HG03378 (cell line): ENCODE results near the gene PPP1R1C.
"Not testable (repeated sequence)": the region's sequence is repeated elsewhere in the genome, so short reads cannot be mapped to it uniquely, and the experiment has no call there.

Source experiments
- ATAC-seq: cut with Tn5 transposase; IDR thresholded peaks from one replicate; pipeline ENCODE4 v1.9.1; 2021; ENCODE audit warnings: mild to moderate bottlenecking, moderate library complexity; ENCODE audit not compliant: unreplicated experiment

PPP1R1C gene

DNA sequence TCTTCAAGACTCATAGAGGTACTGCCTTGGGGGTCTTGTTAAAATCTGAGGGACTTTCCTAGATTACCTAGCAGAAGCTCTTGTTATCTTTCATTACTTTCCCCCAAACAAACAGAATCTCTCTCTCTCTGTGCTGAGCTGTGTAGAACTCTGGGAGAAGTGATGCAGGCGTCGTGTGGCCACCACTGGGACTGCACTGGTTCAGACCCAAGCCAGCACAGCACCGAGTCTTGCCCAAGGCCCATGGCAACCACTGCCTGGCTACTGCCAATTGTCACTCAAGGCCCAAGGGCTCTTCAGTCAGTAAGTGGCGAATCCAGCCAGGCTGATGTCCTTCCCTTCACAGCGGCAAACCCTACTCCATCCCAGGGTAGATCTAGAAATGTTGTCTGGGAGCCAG lies 28.6 kb downstream of the PPP1R1C start:
- ATAC-seq, result no peak

DNA sequence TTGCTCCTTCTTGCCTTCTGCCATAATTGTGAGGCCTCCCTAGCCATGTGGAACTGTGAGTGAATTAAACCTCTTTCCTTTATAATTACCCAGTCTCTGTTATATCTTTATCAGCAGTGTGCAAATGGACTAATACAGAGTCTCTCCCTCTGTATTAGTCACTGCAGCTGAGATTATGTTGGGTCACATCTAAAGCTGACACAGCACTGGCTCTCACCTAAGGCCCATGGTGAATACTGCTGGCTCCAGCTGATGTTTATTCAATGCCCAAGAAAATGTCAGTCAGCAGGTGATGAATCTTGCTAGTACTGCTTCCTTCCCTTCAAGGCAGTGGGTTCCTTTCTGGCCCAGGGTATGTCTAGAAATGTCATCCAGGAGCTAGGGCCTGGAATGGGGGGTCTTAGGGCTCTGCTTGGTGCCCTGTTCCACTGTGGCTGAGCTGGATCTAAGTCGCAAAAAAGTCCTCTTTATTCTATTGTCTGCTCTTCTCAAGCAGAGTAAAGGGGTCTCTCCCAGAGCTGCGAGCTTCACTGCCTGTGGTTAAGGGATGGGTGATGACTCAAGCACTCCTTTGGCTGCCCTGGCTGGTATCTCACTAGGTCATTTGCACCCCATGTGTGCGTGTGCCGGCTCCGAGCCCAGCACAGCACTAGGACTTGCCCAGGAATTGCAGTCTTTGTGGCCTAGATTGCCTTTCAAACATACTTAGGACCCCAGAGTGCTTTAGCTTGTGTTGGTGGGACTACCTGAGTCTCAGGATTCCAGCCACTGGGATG lies 29.9 kb downstream of the PPP1R1C start:
- no peak for ATAC-seq

DNA sequence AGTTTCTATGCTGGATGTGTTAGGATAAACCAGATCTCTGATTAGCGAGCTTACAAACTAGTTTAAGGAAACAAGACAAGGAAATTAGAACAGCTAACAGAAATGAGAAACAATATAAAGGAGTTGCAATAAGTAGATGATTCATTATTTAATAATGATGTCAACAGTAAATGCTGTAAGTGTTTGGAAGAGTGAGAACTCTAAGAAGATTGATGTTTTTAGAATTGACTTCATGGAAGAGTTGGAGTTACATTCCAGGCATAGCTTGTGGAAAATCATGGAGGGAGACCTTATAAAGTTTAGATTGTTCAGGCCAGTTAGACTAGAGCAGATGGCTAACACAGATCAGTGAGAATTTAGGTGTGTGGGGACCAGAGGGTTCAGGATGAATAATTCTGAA lies 32.6 kb downstream of the PPP1R1C start:
- no peak for ATAC-seq

DNA sequence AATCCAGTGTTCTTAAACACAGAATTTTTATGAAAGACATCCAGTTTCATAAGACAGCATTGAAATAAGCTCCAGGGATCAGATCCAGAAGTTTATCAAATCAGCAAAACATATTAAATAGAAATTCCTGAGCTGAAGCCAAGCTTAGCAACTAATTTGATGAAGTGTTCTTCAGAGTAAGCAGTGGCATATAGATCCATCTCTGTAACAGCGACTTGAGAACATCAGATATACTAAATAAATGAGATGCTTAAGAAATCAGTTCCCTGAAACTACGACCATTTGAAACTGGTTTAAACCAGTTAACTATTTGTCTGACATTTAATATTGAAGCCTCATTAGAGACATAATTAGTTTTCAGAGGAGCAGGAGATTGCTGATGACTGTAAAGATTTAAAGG lies 34.1 kb downstream of the PPP1R1C start:
- ATAC-seq, result no peak

DNA sequence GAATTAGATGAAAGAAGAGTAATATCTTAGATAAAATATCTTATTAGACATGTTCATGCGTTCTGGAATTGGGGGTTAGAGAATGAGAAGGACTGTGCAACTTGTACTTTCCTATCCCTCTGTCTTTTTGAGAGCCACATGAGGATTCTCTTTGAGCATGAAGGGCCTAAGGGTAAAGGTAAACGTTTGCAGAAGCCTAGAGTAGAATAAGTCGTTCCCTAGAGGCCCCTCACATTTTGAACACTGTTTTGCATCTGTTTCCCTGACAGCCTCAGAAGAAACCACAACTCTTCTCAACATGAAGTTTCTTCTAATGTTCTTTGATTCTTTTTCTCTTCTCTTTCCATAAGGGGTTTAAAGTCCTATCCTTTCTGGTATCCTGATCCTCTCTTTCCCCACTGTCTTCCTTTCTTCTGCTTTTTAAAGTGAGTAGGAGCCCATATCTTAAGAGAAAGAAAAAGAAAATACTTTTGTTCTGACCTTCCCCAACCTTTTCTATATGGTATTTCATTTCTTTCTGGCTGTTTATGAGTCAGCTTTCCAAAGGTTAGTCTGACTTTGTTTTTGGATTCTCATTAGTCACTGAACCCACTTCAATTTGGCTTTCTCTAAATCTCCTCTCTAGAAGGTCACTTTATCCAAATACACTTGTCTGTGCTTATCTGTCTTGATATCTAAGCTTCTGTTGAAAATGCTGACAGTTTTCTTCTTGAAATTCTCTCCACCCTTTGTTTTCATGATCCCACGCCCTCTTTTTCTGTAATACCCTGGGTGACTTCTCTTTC lies 34.8 kb downstream of the PPP1R1C start:
- no peak for ATAC-seq

DNA sequence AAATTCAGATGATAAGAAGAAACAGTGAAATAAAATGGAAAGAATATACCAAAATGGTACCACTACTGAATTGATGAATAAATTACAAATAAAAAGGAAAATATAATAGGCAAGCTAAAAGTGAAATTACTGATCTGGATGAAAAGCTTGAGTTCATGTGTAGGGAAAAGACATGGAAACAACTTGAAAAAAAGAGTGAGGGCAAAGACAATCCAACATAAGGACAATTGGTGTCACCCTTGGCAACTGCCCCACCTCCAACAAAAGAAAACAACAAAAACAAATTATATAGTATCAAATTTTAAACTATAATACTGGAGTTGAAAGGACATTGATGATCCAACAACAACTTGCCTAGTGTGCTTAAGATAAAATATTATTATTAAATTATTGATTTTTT lies 37.6 kb downstream of the PPP1R1C start:
- ATAC-seq, result no peak

DNA sequence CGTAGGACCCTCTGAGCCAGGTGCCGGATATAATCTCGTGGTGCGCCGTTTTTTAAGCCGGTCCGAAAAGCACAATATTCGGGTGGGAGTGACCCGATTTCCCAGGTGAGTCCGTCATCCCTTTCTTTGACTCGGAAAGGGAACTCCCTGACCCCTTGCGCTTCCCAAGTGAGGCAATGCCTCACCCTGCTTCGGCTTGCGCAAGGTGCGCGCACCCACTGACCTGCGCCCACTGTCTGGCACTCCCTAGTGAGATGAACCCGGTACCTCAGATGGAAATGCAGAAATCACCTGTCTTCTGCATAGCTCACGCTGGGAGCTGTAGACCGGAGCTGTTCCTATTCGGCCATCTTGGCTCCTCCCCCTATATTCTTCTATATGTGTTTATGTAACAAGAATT lies 45.2 kb downstream of the PPP1R1C start:
- ATAC-seq, result not testable (repeated sequence)

DNA sequence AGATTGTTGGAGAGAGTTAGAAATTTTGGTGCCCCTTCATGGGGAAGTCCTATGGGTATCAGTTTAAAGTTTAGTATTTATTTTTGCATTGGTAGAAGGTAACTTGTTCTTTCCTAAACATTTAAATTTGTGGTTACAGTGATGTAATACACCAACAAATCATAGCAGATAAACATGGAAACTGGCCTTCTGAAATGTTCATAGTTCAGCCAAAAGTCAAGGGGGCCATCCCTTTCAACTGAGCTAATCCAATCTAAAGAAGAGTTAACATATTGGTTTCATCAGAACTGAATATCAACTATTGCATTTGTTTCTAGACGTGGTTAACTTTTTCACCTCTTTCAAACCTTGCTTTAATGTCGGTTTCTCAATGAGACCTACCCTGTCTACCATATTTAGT lies 46.3 kb downstream of the PPP1R1C start:
- no peak for ATAC-seq

DNA sequence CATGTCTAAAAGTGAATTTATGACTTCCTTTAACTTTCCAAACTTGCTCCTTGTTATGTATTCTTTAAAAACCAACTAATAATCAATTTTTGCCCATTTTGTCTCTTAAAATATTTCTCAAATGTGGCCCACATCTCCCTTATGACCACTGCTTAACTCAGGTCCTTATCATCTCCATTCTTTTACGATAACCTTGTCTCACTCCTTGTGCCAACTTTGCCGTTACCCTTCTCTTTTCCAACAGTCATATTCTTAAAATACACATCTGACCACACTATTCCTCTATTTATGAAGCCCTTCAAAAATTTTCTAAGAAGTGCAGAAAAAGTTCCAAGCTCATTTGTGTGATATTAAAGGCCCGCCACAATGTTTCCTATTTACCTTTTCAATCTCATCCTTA lies 47.8 kb downstream of the PPP1R1C start:
- no peak for ATAC-seq

DNA sequence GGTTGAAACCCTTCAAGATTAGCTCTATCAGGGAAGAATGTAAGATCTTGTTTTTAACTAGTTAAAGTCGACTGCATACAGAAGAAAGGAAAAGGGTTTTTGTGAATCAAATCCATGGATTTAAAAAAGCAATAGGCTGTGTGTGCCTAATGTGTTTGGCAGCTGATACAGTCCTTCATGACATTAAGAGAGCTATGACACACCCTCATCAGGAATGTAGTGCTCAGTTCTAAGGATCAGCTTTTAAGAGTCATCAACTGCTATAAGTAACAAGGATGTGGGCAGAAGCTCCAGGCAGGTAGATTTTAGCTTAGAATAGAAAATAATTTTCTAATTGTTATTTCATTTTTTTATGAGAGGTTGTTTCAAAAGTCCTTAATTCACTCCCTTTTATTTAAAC lies 52.9 kb downstream of the PPP1R1C start:
- no peak for ATAC-seq

DNA sequence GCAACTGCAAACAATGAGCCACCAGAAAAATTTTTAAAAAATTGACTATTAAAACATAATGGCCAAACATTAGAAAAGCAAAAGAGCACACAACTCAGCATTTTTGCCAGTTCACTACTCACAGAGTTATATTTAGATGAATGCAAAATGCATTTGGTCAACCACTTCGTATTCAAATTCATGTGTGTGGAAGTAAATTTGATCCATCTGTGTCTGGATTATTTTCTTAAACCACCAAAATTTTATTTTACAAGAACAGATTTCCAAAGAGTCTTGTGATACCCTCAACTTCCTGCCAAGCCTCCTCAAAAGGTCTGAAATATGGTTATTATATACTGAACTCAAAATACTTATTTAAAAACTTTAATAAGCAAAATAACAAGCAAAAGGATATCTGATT lies 57.4 kb downstream of the PPP1R1C start:
- no peak for ATAC-seq

DNA sequence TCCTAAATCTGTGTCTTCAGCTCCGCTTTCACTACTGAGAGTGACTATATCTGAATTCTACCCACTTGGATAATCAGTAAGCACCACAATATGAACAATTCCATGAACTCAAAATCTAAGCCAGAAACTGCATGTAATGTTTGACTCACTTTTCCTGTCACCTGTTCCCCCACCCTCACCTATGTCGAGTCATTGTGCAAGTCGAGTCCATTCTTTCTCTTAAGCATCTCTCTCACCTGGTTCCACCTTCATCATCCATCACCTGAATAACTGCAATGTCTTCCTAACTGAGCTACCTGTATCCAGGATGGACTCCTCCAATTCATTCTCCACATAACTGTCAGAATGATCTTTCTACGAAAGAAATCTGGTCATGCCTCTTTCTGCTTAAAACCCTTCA lies 58.2 kb downstream of the PPP1R1C start:
- no peak for ATAC-seq

DNA sequence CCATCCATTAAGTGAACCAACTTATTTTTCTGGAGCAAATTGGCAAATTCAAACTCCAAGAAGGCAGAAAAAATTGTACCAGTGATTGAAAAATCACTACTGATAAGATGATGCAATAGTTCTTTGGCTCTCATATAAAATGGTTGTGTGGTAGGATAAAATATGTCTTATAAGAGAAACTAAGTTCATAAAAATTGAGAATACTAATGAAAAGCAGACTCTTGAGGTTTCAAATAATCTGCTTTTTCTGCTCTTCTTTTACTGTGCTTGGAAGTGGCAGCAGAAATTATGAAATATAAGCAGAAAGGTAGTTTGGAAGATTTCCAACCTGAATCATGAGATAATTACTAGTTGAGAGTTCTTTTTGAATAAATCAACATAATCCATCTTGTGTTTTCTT lies 61.9 kb downstream of the PPP1R1C start:
- no peak for ATAC-seq

DNA sequence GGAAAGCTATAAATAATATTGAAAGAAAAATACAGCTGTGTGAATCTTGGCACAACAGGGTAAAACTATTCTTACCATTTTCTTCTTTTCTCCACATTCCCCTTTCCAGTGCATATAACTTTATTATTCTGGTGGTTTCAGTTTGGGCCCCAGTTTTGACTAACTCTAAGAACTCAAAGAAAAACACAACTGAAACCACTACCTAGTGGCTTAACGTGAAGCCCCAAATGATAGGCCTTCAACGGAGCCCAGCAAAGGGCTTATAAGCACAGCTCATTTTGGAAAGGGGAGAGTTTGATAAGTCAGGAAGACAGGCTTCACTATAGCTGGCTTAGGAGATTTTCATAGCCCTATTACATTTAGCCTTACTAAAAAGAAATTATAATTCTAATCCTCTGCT lies 62.4 kb downstream of the PPP1R1C start:
- ATAC-seq, result no peak

DNA sequence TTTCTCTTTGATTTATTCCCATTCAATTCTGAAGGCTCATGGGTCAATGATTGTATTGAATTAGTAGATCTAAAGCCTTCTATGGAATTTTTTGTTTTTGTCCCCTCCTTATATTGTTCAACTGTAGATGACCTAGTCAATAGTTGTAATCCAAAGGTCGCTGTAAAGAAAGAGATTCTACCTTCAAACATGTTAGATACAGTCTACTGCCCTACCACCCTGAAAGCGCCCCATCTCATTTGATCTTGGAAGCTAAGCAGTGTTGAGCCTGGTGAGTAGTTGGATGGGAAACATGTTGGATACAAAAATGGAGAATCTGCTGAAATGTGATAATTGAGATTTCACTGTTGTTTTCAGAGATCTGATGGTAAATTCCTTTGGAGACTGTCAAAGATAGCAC lies 63.0 kb downstream of the PPP1R1C start:
- no peak for ATAC-seq

DNA sequence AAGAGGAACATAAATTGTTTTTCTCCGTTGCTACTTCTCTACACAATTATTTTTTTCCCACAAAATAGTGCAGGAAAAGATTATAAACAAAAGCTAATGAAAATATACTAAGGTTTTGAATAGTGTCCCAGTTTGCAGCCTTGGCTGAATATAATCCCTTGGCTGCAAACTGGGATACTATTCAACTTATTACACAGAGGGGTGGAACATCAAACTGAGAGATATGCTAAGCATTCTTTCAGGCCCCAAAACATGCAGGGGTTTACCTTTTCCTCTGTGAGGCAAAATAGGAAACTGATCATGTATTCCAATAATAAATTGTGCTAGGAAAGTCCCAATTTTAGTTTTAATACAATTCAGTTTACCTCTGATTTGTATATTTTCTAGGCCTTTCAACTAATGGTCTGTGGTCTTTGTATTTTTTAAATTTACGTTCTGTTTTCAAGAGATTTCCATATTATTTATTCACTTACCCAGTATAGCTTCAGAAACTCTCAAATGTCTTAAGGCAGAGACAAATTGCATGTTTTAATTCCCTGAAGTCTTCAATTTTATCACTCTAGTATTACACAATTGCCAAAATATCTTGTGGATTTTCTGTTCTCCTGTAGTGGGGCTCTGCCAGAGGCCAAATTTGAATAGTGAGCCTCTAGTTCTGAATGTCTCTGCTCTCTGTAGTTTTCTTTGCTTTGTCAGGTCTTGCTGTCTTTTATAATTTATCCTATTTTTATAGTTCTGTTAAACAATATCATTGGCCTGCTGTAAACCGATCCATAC lies 63.9 kb downstream of the PPP1R1C start:
- no peak for ATAC-seq

DNA sequence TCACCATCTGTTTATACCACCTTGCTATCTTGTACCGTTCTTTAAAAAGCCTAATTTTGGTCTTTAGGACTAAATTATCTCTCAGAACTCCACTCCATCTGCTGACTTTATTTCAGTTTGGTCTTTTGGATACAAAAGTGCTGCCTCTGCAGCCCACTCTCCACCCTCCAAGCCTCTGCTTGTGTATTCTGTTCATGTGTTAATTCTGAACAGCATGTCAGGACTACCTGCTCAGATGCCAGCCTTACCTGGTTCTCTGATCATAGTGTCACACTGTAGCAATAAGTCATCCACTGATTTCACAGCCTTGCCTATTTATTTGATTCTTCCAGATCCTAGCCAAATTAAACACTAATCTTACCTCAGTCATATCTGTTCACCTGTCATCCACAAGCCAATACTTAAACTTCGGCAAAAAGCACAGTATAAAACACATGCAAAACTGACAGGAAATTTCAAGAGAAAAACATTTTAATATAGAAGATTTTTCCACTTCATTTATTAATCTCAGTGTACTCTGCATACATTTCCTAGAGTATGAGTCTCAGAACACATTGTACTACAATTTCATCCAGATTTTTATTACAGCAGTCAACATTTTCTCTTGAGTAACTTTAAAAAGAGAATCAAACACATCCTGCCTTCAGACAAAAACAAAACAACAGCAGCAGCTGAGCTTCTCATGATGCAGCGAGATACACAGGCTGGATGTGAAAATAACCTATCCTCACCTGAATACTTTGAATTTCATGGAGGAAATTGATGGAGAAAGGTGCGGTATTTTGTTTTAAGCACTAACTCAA lies 64.9 kb downstream of the PPP1R1C start:
- ATAC-seq, result no peak

DNA sequence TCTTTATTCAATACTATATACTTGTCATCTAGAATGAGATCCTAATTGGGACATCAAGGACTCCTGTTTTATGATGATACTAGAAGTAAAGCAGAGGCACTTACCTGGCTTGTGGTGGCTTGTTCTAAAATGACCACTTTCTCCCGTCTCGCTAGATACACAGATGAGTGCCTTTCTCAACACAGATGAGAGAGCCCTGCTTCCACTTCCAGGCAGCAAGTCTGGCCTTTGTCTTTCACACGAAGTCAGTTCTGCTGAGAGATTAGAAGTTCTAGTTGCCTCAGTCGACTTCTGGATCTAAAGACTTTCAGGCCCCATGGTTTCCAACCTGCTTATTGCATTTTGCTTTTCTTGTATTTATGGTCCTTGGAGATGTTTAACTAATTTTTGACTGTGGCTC lies 70.3 kb downstream of the PPP1R1C start:
- ATAC-seq, result no peak

DNA sequence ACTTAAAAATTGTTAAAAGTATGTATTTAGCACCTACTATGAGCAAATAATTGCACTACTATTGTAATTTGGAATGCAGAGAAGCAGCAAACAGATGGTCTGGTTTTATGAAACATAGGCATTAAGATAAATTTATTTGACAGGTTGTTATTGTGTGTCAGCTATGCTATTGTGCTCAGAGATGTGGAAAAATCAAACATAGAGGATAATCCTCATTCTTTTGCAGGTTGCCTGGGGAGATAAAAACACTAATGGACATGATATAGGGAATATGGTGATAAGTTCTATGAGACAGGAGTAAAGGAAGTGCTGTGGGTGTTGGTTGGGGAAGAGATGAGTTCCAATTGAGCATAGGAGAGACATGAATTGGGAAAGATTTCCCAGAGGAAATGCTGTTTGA lies 71.3 kb downstream of the PPP1R1C start:
- ATAC-seq, result no peak

DNA sequence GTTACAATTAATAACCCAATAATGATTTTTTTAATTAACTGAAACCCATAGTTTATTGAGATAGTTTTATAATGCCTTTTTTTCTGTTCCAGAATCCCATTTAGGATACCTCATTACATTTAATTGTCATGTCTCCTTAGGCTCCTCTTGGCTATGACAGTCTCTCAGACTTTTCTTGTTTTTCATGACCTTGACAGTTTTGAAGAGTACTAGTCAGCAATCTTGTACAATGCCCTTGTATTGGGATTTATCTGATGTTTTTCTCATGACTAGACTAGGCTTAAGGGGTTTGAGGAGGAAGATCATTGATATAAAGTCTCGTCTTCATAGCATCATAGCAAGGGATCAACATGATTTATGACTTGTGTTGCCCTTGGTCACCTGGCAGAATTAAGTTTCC lies 72.4 kb downstream of the PPP1R1C start:
- no peak for ATAC-seq

DNA sequence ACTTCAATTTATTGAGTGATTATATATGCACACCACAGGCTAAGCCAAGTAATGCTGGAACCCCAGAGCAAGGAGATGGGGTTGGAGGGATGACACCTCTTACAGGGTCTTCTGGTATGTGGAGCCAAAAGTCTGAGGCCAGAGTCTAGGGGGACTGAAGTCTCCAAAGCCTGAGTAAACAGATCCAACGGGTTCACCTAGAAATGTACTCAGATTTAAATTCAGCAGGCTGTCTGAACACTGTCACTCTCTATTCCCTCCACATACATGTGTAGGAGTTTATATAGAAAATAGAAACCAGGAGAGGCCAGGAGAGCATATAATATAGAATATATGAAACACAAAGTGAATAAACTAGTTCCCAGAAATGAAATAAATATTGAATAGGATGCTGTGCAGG lies 76.1 kb downstream of the PPP1R1C start:
- ATAC-seq, result no peak
